ENCODE results near the gene UEVLD. TPM values are rescaled to one million over a fixed set of nuclear protein-coding genes. Genes with fewer than 3 reads are reported as not detected.

The UEVLD gene
- total RNA-seq, 2 donors from 2014 or later, result 8.0 to 12.6 TPM

- Mint-ChIP-seq H3K27me3 (no peaks in the 10 kb centered on the region), H3K36me3 (ENCODE audit: low read depth) (peaks cover 12% of the 10 kb centered on the region), H3K4me3 (no peak overlapping the region), H3K27ac (no peak overlapping the region), H3K4me1 (peaks cover 26% of the 10 kb centered on the region)
- no peaks in the 10 kb centered on the region for H3K9me3 ChIP-seq (ENCODE audit: control insufficient read depth, low read length, poor library complexity, severe bottlenecking)
- DNase-seq (no peak), ATAC-seq (no peak)
These were observed 67.4 kb downstream of the UEVLD start for GRCh38 chr11:18521122-18521521.

- Mint-ChIP-seq H3K27me3 (no peaks in the 10 kb centered on the region), H3K4me1 (peaks cover 14% of the 10 kb centered on the region), H3K27ac (peak overlapping the region; percentile 24), H3K4me3 (no peak overlapping the region), H3K36me3 (ENCODE audit: low read depth) (peaks cover 24% of the 10 kb centered on the region)
- ATAC-seq, result no peak
- no peaks in the 10 kb centered on the region for H3K9me3 ChIP-seq (ENCODE audit: control insufficient read depth, low read length, poor library complexity, severe bottlenecking)
- DNase-seq, result no peak
These were observed 86.2 kb downstream of the UEVLD start for GRCh38 chr11:18502352-18502751.

GRCh38 chr11:18501629-18502028 is 86.9 kb downstream of the UEVLD start:
- ATAC-seq, result no peak
- Mint-ChIP-seq H3K27me3 (no peaks in the 10 kb centered on the region), H3K36me3 (ENCODE audit: low read depth) (peaks cover 22% of the 10 kb centered on the region), H3K4me3 (no peak overlapping the region), H3K4me1 (peaks cover 14% of the 10 kb centered on the region), H3K27ac (no peak overlapping the region)
- DNase-seq, result no peak
- H3K9me3 ChIP-seq (ENCODE audit: control insufficient read depth, low read length, poor library complexity, severe bottlenecking), result no peaks in the 10 kb centered on the region

GRCh38 chr11:18498039-18498438 is 90.5 kb downstream of the UEVLD start:
- no peak for ATAC-seq
- no peak for DNase-seq
- Mint-ChIP-seq H3K36me3 (ENCODE audit: low read depth) (peaks cover 22% of the 10 kb centered on the region), H3K27me3 (no peaks in the 10 kb centered on the region), H3K4me3 (no peak overlapping the region), H3K27ac (peak overlapping the region; percentile 32), H3K4me1 (peaks cover 21% of the 10 kb centered on the region)
- H3K9me3 ChIP-seq (ENCODE audit: control insufficient read depth, low read length, poor library complexity, severe bottlenecking), result no peaks in the 10 kb centered on the region

DNA sequence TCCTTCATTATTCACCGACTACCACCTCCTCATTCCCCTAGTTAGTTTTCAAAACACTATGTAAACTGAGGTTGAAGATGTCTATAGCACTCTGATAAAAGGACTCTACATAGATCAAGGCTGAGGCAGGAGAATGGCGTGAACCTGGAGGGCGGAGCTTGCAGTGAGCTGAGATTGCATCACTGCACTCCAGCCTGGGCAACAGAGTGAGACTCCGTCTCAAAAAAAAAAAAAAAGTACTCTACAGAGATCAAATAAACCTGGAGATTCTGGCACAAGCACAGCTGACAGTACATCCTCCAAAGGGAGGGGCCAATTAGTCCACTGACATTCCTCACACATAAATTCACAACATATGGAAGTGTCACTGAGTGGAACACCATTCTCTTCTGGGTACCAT is 92.8 kb downstream of the UEVLD start:
- H3K9me3 ChIP-seq (ENCODE audit: control insufficient read depth, low read length, poor library complexity, severe bottlenecking), result no peaks in the 10 kb centered on the region
- Mint-ChIP-seq H3K36me3 (ENCODE audit: low read depth) (peaks cover 14% of the 10 kb centered on the region), H3K27ac (peak overlapping the region; percentile 16), H3K4me1 (peaks cover 20% of the 10 kb centered on the region), H3K4me3 (no peak overlapping the region), H3K27me3 (no peaks in the 10 kb centered on the region)
- no peak for DNase-seq
- no peak for ATAC-seq

- no peak for ATAC-seq
- H3K27me3 Mint-ChIP-seq, result no peaks in the 10 kb centered on the region
- H3K4me1 Mint-ChIP-seq, result peaks cover 22% of the 10 kb centered on the region
- no peak for DNase-seq
- peak overlapping the region; percentile 16 for H3K27ac Mint-ChIP-seq
- peaks cover 14% of the 10 kb centered on the region for H3K36me3 Mint-ChIP-seq (ENCODE audit: low read depth)
- H3K9me3 ChIP-seq (ENCODE audit: control insufficient read depth, low read length, poor library complexity, severe bottlenecking), result no peaks in the 10 kb centered on the region
- H3K4me3 Mint-ChIP-seq, result no peak overlapping the region
These were observed 93.3 kb downstream of the UEVLD start for GRCh38 chr11:18495271-18495670.

DNA sequence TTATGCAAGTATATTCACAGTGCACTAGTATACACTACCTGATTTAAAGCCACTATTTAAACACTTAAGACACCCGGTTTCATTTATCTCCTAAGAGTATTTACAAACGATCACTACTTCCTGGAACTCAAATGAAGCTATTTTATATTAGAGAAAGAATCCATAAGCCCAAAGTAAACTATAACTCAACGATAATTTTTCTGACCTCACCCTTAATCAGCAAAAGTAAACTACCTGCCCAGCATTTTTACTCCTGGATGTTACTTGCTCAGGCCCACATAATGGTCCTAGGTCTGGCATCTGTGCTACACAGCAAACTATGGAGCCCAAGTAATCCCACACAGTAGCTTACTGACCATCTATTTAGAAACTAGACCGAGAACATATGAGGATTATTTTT is 95.2 kb downstream of the UEVLD start:
- no peaks in the 10 kb centered on the region for H3K9me3 ChIP-seq (ENCODE audit: control insufficient read depth, low read length, poor library complexity, severe bottlenecking)
- peaks cover 12% of the 10 kb centered on the region for H3K4me1 Mint-ChIP-seq

DNA sequence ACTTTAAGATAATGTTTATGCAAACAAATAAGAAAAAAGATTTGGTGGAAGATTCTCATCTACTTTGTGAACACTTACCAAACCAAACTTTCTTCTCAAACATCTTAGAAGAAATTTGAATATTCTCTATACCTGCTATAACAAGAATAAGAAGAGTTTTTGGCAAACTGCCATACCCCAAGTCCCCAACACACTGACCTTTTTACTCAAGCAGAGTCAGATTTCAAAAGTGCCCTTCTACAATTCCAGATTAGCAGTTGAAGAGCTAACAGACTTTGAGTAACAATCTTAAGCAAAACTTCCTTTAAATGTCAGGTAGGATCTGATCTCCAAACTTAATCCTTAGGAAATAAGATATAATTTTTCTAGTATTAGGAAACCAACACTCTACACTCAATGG is 95.6 kb downstream of the UEVLD start:
- DNase-seq (no peak), ATAC-seq (no peak)
- no peaks in the 10 kb centered on the region for H3K27me3 Mint-ChIP-seq
- H3K4me1 Mint-ChIP-seq, result peaks cover 11% of the 10 kb centered on the region
- H3K4me3 Mint-ChIP-seq, result no peak overlapping the region
- no peaks in the 10 kb centered on the region for H3K9me3 ChIP-seq (ENCODE audit: control insufficient read depth, low read length, poor library complexity, severe bottlenecking)
- peaks cover 2% of the 10 kb centered on the region for H3K36me3 Mint-ChIP-seq (ENCODE audit: low read depth)
- H3K27ac Mint-ChIP-seq, result no peak overlapping the region

More for the DNA sequence above, 95.2 kb downstream of the UEVLD start:
- DNase-seq (no peak), ATAC-seq (no peak)
- Mint-ChIP-seq H3K4me3 (no peak overlapping the region), H3K36me3 (ENCODE audit: low read depth) (peaks cover 6% of the 10 kb centered on the region), H3K27me3 (no peaks in the 10 kb centered on the region), H3K27ac (no peak overlapping the region)

GRCh38 chr11:18491924-18492323 is 96.6 kb downstream of the UEVLD start:
- peaks cover 11% of the 10 kb centered on the region for H3K4me1 Mint-ChIP-seq
- DNase-seq (no peak), ATAC-seq (no peak)
- H3K27me3 Mint-ChIP-seq, result no peaks in the 10 kb centered on the region
- peaks cover 2% of the 10 kb centered on the region for H3K36me3 Mint-ChIP-seq (ENCODE audit: low read depth)
- no peak overlapping the region for H3K27ac Mint-ChIP-seq
- no peak overlapping the region for H3K4me3 Mint-ChIP-seq
- no peaks in the 10 kb centered on the region for H3K9me3 ChIP-seq (ENCODE audit: control insufficient read depth, low read length, poor library complexity, severe bottlenecking)

DNA sequence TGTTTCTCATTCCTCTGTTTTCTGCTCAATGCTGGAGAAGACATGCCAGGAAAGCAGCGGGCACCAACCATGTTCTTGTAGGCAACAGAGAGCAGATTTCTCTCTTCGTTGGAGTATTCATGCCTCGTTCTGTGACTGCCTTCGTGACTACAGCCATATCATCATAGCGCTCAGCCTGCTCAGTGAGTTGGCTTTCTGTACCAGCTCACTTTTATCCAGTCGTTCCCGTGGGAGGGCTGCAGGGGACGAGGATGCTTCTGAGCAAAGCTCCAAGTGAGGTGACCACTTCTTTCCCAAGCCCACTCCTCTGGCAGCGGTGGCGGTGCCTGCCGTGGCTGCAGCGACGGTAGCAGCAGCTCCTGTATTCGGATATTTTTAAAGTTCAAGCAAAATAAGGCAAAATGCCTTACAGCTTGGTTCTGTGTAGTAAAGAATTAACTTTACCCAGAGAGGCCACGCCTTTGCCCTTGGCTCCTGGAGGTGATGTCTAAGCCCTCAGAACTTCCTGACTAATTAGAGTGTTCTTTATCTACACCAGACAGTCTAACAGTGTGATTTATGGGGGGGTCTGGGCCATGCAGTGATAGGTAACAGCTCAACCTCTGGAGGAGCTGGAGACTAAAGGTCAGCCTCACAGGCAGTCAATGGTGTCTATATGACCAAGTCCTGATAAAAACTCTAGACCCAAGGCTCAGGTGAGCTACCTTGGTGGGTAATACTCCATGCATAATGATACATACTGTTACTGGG is 97.6 kb downstream of the UEVLD start:
- H3K36me3 Mint-ChIP-seq (ENCODE audit: low read depth), result peaks cover 2% of the 10 kb centered on the region
- H3K4me1 Mint-ChIP-seq, result peaks cover 14% of the 10 kb centered on the region
- no peaks in the 10 kb centered on the region for H3K9me3 ChIP-seq (ENCODE audit: control insufficient read depth, low read length, poor library complexity, severe bottlenecking)
- no peak overlapping the region for H3K4me3 Mint-ChIP-seq
- DNase-seq, result no peak
- ATAC-seq, result no peak
- no peaks in the 10 kb centered on the region for H3K27me3 Mint-ChIP-seq
- no peak overlapping the region for H3K27ac Mint-ChIP-seq

DNA sequence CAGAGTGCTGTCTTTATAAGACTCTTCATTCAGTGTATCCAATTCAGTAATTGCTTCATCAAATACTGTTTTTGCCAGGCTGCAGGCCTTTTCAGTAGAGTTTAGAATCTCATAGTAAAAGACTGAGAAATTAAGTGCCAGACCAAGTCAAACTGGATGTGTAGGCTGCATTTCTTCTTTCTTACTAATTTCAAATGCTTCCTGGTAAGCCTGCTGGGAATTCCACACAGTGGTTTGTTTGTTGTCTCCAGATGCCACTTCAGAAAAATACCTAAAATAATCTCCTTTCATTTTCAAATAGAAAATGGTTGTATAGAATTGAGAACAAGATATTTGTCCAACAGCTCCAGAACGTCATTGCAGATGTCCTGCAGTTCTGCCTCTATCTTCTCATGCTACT is 98.2 kb downstream of the UEVLD start:
- ATAC-seq (no peak), DNase-seq (no peak)
- Mint-ChIP-seq H3K27ac (peak overlapping the region; percentile 4), H3K4me1 (peaks cover 10% of the 10 kb centered on the region), H3K27me3 (no peaks in the 10 kb centered on the region), H3K4me3 (no peak overlapping the region), H3K36me3 (ENCODE audit: low read depth) (peaks cover 2% of the 10 kb centered on the region)
- H3K9me3 ChIP-seq (ENCODE audit: control insufficient read depth, low read length, poor library complexity, severe bottlenecking), result no peaks in the 10 kb centered on the region

GRCh38 chr11:18485913-18486528 is 102.5 kb downstream of the UEVLD start:
- peaks cover 7% of the 10 kb centered on the region for H3K4me1 Mint-ChIP-seq
- H3K27ac Mint-ChIP-seq, result peak overlapping the region; percentile 66
- H3K9me3 ChIP-seq (ENCODE audit: control insufficient read depth, low read length, poor library complexity, severe bottlenecking), result no peaks in the 10 kb centered on the region
- H3K27me3 Mint-ChIP-seq, result no peaks in the 10 kb centered on the region
- H3K4me3 Mint-ChIP-seq, result no peak overlapping the region
- peak; percentile 62 for ATAC-seq
- peaks cover 11% of the 10 kb centered on the region for H3K36me3 Mint-ChIP-seq (ENCODE audit: low read depth)
- no peak for DNase-seq

Data from T-helper 17 cell (primary cell).